GM21619 (cell line): ENCODE results near the gene PCYT2.
A peak's percentile ranks its signal among the peaks of the same experiment; 100 is the strongest.

Experiments
- ATAC-seq: cut with Tn5 transposase; IDR thresholded peaks from one replicate; pipeline ENCODE4 v1.9.1; 2021; ENCODE audit not compliant: unreplicated experiment

The PCYT2 gene

GRCh38 chr17:81927653-81928543 lies 16.7 kb upstream of the PCYT2 start, which contains the start of gene MAFG:
MAFG (minus strand) TSS chr17:81927735; CDS start chr17:81923185, 4,550 bp downstream.
- ATAC-seq, result peak; percentile 51

- peak; percentile 16 for ATAC-seq
These were observed 16.0 kb upstream of the PCYT2 start for GRCh38 chr17:81927152-81927652.

- ATAC-seq, result peak; percentile 14
These were observed 15.4 kb upstream of the PCYT2 start for GRCh38 chr17:81926451-81927151.

- no peak for ATAC-seq
These were observed 14.8 kb upstream of the PCYT2 start for GRCh38 chr17:81925860-81926450.

- ATAC-seq, result no peak
These were observed 13.6 kb upstream of the PCYT2 start for GRCh38 chr17:81924557-81925532.

- no peak for ATAC-seq
These were observed 12.4 kb upstream of the PCYT2 start for GRCh38 chr17:81923302-81924260.

GRCh38 chr17:81922566-81923301 lies 11.5 kb upstream of the PCYT2 start:
- no peak for ATAC-seq

GRCh38 chr17:81921996-81922565 lies 10.9 kb upstream of the PCYT2 start:
- no peak for ATAC-seq

GRCh38 chr17:81921537-81921862 lies 10.3 kb upstream of the PCYT2 start:
- ATAC-seq, result no peak

- ATAC-seq, result no peak
These were observed 9.7 kb upstream of the PCYT2 start for GRCh38 chr17:81920612-81921536.

- ATAC-seq, result no peak
These were observed 7.8 kb upstream of the PCYT2 start for GRCh38 chr17:81918832-81919545.

- peak; percentile 15 for ATAC-seq
These were observed 7.1 kb upstream of the PCYT2 start for GRCh38 chr17:81918333-81918669.

GRCh38 chr17:81917565-81918332 lies 6.5 kb upstream of the PCYT2 start, which contains the start of gene SIRT7:
SIRT7 (minus strand) TSS chr17:81918176; CDS start chr17:81918131, 45 bp downstream.
- peak; percentile 60 for ATAC-seq

- no peak for ATAC-seq
These were observed 5.2 kb upstream of the PCYT2 start for GRCh38 chr17:81916234-81917001.

GRCh38 chr17:81915331-81915730 lies 4.1 kb upstream of the PCYT2 start:
- ATAC-seq, result no peak
